Activated naive CD8-positive, alpha-beta T cell treated with anti-CD3 and anti-CD28 coated beads, Interleukin-2, amount 50 U/mL, for 16 hours (primary cell): ENCODE measurements around the gene CUX1.
"Not testable (repeated sequence)": the region's sequence is repeated elsewhere in the genome, so short reads cannot be mapped to it uniquely, and the experiment has no call there.

Experiments used
- DNase-seq: peaks from one replicate; pipeline ENCODE4 v3.0.0-alpha.2; 2020; ENCODE audit warnings: low read depth, low spot score

Gene CUX1

DNA sequence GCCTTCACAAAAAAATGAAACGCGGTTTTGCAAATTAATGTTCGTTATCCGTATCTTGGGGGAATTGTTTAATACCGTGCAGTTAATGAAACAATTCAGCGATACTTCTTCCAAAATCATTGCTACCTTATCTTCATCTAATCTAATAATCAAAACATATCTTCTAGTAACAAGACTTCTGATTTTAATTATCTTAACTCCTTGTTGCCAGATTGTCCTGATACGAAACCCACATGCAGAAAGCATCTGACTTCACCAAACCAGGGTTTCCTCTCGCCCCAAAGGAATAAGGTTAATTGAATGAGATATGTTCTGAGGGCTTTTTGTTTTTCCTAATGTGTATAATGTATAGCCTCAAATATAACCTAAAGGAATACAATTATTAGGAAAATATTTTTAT lies 364.1 kb downstream of the CUX1 start:
- DNase-seq: no peak

DNA sequence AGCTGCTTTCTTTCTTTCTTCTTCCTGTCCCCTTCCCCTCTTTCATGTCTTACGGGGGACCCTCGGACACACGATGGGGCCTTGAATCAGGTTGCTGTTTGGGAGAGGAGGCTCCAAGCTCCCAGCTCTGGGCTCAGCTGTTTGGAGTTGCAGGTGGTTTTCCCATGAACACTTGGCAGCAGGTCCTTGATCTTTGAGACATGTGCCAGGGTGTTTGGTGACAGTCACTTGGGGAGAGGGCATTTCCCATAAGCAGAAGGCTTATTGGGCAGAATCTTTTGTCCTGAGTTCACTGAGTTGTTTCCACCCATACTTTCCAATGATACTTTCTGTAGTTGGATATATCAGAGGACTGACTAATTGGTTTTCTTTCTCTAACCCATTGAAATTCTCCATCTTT lies 364.6 kb downstream of the CUX1 start:
- no peak for DNase-seq

DNA sequence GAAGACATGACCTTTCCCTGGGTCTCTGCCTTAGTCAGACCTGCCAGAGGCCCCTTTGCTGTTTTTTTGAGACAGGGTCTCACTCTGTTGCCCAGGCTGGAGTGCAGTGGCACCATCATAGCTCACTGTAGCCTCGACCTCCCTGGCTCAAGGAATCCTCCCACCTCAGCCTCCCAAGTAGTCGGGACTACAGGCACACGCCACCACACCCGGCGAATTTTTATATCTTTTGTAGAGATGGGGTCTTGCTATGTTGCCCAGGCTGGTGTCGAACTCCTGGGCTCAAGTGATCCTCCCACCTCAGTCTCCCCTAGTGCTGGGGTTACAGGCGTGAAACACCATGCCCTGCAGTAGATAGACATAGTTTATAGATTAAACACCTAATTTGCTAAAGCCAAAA lies 366.4 kb downstream of the CUX1 start:
- not testable (repeated sequence) for DNase-seq

DNA sequence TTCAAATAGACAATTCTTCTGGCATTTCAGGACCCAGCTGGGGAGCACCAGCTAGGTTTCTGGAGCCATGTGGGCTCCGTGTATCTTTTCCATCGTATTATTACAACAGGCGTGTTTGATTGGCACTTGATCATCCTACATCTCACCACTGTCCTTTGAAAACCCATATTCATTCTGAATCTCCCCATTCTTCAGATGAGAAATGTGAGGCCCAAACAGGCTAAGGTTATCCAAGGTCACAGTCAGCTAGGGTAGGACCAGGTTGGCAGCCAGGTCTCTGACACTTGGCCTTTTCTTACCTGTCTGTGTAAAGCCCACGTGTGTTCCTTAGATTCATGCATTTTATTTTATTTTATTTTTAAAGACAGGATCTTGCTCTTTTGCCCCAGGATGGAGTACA lies 366.9 kb downstream of the CUX1 start:
- DNase-seq: no peak

DNA sequence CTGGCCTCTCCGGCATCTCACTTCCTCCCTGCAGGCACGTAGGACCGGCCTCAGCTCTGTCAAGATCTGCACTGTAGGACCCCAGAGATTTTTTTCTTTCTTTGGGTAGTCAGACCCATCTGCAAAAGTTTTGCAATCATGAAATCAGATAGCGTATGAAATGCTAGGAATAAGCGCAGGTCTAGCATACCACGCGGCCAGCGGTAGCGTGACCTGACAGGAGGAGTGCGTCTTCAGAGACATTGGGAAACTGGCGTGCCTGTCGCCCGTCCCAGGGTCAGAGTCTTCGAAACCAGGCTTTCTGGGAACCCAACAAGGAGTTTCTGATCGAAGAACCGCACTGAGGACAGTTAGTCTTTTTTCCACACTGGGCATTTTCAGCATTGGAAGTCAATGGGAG lies 368.4 kb downstream of the CUX1 start:
- no peak for DNase-seq

DNA sequence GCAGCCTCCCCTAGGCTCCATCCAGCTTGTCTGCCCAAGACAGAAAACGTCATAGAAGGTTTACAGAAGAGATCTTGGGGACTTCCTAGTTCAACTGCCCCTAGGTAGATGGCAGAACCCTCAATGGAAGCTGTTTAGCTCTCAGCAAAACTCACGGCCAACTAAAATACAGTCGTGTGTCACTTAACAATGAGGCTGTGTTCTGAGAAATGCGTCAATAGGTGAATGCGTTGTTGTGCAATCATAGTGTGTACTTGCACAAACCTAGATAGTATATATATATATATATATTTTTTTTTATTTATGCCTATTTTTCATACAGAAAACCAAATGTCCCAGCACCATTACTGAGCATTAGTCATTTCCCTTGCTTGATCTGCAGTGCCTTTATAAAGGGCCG lies 368.9 kb downstream of the CUX1 start:
- no peak for DNase-seq

DNA sequence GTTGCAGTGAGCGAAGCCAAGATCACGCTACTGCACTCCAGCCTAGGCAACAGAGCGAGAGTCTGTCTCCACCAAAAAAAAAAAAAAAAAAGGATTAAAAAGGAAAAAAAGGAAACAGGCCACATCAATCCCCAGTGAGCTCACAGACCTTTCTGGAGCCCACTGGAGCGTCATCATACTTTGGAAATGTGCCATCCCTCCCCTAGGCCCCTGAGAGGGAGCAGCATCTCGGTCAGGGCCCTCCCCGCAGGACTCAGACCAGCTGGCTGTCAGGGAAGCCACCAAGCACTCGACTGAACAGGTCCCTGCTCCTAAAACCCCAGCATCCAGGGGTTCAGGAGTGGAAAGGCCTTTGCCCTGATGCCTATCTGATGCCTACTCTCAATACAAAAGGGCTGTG lies 371.3 kb downstream of the CUX1 start:
- no peak for DNase-seq

DNA sequence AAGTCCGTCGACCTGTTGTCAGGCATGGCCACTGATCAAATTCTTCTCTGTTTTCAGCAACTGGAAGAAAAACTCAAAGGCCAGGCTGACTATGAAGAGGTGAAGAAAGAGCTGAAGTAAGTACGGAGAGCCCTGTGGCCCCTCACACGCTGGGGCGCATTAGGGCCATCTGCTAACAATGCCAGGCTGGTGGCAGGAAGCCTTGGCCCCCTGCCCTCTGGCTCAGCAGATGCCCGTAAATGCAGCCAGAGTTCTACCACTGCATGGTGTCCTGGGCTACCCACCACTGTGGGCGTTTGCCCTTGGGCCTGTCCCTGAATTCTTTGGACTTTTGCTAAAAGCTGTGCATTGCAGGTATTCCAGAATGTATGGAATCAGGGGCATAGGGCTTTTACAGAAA lies 372.3 kb downstream of the CUX1 start:
- no peak for DNase-seq

DNA sequence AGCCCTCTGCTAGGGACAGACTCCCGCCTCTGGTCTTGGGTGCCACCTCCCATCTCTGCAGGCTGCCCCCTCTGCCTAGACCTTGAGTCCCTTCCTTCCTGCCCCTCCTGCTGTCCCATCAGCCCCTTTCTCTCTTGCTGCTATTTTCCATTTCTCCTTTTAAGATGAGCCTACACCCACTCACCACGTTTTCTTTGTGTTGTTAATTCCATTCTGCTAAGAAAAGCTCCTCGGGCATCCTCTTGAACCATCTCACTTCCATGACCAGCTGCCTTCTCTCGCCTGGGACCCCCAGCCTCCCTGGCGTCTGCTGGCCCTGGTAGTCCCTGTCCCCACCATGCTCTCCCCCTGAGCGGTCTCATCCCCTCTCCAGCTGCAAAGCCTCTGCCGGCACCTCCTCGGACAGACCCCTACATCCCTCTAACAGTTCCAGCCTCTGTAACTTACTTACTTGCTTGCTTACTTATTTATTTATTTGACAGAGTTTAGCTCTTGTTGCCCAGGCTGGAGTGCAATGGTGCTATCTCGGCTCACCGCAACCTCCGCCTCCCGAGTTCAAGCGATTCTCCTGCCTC lies 373.4 kb downstream of the CUX1 start:
- DNase-seq: no peak

DNA sequence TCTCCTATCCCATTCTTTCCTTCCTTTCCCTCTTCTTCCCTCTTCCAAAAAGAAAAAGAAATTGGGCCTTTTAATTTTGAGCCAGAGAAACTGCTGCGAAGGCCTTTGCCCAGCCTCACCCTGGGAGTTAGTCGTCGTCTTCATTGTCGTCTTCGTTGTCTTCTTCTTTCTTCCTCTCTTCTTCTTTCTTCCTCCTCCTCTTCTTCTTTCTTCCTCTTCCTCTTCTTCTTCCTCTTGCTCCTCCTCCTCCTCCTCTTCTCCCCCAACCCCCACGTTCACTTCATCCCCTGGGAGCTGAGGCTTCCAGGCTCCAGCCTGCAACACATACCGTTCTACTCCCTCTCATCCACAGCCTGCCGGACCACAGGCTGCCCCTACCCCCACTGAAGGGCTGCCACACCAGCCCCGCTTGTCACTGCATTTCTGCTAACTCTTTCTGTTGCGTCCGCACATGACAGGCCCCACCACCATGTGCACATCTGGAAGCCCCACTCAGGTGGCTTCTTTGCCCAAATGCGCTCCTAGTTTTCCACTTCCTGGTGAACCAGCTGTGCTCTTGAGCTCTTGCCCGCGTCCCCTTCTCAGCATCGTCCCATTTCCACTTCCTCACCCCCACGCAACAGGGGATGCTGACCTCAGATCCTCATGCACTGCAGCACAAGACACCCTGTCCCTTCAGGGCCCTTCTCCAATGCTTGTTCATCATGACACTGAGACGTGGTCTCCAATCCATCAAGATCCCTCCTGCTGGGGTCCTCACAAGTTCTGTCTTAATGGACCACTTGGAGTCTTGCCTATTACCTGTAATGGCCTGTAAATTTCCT lies 374.3 kb downstream of the CUX1 start:
- DNase-seq: no peak

DNA sequence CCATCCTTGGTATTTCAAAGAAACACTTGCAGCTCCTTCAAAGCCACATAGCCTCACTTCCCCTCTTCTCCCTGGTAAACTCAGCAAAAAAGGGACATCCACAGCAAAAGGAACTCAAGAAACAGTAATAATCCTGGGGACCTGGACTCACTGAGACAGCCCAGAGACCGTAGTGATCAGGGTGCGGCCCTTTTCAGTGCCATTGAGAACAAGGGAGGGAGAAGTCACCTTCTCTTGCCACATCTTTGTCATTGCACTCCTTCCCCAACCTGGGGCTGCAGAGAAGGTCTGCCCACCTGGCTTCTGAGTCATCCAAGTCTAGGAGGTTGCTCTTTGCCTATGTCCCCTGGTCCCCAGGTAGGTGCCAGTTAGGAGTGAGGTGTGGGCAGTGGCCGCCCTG lies 375.4 kb downstream of the CUX1 start:
- no peak for DNase-seq

DNA sequence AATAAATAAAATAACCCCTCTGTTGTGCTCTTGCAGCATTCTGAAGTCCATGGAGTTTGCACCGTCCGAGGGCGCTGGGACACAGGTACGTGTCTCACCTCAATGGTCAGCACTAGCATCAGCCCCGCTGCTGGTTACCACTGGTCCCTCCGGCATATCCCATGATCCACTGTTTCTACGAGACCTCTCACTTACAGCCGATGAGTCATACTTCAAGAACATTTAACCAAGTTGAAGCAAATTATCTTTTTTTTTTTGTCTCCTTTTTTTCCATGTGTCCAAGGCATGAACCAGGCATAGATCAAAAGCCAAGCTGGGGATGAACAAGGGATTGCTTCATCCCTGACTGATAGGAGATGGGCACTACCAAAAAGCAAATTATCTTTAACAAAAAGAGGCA lies 376.4 kb downstream of the CUX1 start:
- DNase-seq: no peak

DNA sequence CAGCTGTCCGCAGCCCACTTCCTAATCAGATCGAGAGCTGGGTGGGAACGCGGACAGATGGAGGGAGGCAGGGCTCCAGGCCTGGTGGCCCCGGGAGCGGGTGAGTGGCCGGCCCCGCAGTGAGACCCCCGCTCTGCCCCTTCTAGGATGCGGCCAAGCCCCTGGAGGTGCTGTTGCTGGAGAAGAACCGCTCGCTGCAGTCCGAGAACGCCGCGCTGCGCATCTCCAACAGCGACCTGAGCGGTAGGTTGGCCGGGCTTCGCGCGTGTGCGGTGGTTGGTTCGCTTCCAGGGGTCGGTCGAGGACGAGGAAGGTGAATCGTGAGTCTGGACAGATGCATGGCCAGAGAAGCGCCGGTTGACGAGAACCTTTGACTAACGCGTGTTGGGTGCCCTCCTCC lies 377.9 kb downstream of the CUX1 start:
- no peak for DNase-seq

DNA sequence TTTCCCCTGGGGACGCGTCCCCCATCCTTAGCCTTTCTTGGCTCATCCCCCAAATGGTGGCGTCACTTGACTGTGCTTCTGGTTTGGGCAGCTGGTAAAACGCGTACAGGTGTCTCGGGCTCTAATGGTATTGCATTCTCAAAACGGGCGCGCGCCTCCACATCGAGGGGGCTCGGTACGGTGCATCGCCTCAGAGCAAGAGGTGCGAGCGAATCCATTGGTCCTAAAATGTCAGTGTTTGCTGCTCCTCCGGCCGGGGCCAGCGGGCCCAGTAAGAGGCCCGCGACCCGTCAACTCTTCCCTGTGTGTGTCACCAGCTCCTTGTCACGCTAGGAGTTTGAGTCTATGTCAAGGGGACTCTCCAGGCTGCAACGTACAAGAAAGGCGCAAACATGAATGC lies 378.6 kb downstream of the CUX1 start:
- no peak for DNase-seq

DNA sequence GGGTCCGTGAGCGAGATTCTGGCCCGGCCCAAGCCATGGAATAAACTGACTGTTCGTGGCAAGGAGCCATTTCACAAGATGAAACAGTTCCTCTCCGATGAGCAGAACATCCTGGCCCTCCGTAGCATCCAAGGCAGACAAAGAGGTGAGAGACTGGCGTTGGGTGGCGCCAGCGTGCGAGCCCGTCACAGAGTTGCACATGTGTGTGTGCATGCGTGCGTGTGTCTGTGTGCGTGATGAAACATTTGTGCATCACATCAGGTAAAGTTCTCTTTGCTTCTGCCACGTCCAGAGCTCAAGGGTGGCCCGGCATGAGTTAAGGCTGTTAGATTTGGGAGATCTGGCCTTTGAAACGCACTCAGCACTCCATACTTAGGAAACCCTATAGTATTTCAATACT lies 379.7 kb downstream of the CUX1 start:
- no peak for DNase-seq

DNA sequence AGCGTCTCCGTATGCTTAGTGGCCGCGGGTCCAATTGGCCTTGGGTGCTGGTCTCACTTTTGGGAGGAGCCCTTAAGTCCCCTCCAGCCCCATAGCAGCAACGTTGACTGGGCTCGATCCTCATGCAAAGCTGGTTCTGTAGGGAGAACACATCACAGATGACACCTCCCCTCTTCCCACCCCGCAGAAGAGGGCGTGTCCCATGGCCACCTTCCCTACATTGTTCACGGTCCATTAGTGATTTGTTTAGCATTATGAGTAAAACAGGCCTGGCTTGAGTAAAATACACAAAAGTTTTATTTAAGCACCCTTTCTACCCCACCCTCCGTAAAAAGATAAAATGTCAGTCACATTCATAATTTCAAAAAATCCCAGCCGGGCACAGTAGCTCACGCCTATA lies 380.2 kb downstream of the CUX1 start:
- no peak for DNase-seq

DNA sequence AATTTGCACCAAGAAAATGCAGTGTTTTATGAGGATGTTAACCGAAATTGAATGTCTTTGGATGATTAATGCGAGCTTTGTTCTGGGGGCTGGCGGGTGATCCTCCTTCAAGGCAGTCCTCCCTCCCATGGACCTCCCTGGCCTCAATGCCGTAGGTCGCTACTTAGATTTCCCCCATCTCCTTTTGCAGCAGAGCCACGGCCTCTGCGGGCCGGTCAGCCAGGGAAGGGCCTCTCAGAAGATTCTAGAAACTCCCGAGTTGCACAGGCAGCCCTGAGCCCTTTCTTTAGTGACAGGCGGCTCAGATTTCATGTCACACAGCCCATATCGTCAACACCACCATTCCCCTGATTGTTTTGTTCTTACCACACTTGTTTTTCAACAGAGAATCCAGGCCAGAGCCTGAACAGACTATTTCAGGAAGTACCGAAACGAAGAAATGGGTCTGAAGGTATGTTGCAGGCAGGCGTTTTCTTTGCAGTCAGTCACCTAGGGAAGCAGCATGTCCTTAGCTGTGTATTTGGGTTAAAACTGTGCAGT lies 381.1 kb downstream of the CUX1 start:
- DNase-seq: no peak

DNA sequence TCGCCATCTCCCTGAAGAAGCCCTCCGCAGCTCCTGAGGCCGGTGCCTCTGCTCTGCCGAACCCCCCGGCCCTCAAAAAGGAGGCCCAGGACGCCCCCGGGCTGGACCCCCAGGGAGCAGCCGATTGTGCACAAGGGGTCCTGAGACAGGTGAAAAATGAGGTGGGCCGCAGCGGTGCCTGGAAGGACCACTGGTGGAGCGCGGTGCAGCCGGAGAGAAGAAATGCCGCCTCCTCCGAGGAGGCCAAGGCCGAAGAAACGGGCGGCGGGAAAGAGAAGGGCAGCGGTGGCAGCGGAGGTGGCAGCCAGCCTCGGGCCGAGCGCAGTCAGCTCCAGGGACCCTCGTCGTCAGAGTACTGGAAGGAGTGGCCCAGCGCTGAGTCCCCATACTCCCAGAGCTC lies 384.1 kb downstream of the CUX1 start:
- no peak for DNase-seq

DNA sequence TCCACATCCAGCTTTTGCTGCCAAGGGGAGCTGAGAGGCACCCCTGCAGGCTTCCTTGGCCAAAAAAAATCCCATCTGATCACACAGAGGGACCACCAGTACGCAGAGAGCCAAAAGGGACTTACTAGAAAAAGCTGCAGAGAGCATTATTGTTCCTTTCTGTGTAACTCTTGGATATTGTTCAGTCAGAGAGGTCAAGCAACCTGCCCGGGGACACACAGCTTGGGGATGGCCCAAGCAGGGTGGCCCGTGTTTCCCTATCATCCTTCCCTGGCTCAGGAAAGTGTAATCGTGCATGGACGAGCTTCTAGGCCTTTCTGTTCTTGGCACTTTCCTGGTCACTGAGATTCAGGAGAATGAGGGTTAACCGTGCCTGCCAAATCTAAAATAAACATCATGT lies 385.1 kb downstream of the CUX1 start:
- DNase-seq: no peak

DNA sequence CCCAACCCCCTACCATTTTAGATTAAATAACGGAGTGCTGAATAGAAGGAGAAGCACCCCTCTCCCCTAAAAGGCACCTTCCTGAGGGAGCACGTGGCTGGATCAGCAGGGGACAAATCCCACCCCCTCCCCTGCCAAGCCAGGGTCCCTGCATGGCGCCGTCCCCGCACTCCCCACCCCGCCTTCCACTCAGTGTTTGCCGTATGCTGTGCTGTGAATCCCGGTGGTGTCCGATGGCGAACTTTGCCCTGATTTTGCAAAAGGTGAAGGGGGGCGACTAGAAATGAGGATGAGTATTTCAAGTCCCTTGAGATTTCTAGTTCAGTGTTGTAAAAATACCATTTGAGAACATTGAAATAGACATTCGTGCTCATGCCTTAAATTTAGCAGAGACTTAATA lies 385.8 kb downstream of the CUX1 start:
- DNase-seq: no peak

DNA sequence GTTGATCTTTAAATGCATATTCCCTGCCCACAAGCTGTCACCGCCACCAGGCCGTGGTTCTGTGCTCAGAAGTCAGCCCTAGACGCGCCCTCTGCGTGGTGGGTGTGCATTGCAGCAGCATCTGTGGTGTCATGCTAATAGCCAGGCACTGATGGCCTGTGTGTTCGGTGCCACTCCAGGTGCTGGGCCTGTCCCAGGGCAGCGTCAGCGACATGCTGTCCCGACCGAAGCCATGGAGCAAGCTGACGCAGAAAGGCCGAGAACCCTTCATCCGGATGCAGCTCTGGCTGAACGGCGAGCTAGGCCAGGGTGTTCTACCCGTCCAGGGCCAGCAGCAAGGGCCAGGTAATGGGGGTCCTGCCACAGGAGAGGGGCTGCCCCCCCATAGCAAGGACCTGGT lies 386.8 kb downstream of the CUX1 start:
- DNase-seq: no peak

DNA sequence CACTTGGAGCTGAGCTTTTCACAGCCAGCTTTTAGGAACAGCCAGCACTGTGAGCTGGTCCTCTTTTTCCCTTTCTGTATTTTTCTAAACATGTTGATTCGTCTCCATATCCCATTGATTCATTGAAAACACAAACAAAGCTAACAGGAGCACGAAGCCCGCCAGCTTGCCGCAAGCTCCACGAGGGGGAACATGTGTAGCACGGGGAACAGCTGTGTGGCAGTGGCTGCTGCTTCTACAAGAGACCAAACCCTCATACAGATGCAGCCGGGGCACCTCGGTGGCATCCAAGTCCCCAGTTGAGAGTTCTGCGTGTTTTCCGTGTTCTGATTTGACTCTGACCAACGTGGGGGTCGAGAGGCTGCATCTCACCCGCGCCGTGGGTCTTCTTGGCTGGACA lies 388.5 kb downstream of the CUX1 start:
- DNase-seq: no peak

DNA sequence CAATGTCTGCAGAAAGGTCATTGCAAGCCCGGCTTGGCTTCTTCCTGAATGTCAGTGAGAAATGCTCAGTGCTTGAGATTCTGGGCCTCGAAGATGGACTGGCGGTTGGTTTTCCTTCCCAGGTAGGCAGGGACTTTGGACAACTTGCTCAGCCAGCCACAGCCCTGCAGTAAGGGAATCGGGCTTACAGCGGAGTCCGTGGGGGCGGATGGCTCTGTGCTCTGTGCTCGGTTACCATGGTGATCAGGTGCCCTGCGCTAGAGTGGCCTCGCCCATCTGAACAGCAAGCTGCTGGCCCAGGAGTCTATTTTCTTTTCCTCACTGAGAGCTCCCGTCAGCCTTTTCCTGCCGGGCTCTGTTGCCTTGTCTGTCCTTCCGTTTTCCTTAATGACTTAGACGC lies 391.4 kb downstream of the CUX1 start:
- DNase-seq: no peak
